ENCODE measurements around the gene TNFRSF19.

DNA sequence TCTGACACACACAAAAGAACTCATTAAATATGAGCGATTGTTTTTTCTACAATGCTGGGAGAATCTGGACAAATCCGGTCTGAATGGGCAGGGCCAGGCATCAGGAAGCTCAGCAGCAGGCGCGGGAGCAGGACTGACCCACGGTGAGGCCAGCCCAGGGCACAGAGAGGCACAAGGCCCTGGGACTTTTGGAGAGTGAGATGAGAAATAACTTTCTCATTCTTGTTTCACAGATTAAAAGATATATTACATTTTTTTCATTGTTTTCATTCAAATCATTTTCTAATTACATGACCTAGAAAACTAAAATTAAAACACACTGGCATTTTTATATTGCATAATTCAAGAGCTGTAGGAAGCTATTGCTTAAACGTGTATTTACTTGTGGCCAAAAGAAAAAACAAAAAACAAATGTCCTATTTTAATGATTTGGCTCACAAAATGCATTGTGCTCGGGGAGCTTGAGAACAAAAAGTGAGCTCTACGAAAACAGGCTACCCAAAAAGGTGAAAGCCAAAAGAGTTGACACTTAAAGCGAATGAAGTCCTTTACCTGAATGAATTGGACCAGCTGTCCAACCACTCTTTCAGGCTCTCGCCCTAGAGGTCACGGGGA is 133.1 kb downstream of the TNFRSF19 start:
- TF ChIP-seq, protein P1, sequence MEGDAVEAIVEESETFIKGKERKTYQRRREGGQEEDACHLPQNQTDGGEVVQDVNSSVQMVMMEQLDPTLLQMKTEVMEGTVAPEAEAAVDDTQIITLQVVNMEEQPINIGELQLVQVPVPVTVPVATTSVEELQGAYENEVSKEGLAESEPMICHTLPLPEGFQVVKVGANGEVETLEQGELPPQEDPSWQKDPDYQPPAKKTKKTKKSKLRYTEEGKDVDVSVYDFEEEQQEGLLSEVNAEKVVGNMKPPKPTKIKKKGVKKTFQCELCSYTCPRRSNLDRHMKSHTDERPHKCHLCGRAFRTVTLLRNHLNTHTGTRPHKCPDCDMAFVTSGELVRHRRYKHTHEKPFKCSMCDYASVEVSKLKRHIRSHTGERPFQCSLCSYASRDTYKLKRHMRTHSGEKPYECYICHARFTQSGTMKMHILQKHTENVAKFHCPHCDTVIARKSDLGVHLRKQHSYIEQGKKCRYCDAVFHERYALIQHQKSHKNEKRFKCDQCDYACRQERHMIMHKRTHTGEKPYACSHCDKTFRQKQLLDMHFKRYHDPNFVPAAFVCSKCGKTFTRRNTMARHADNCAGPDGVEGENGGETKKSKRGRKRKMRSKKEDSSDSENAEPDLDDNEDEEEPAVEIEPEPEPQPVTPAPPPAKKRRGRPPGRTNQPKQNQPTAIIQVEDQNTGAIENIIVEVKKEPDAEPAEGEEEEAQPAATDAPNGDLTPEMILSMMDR (IDR thresholded peaks at IDR 0.05) = no peak
- TF ChIP-seq POLR2A (IDR thresholded peaks at IDR 0.05) = no peak
- no peak for TF ChIP-seq POLR2AphosphoS5 (IDR thresholded peaks at IDR 0.05)
